Measurements from ENCODE around the gene CCT6B.
"Not testable (repeated sequence)": the region's sequence is repeated elsewhere in the genome, so short reads cannot be mapped to it uniquely, and the experiment has no call there.

The CCT6B gene, protein sequence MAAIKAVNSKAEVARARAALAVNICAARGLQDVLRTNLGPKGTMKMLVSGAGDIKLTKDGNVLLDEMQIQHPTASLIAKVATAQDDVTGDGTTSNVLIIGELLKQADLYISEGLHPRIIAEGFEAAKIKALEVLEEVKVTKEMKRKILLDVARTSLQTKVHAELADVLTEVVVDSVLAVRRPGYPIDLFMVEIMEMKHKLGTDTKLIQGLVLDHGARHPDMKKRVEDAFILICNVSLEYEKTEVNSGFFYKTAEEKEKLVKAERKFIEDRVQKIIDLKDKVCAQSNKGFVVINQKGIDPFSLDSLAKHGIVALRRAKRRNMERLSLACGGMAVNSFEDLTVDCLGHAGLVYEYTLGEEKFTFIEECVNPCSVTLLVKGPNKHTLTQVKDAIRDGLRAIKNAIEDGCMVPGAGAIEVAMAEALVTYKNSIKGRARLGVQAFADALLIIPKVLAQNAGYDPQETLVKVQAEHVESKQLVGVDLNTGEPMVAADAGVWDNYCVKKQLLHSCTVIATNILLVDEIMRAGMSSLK

DNA sequence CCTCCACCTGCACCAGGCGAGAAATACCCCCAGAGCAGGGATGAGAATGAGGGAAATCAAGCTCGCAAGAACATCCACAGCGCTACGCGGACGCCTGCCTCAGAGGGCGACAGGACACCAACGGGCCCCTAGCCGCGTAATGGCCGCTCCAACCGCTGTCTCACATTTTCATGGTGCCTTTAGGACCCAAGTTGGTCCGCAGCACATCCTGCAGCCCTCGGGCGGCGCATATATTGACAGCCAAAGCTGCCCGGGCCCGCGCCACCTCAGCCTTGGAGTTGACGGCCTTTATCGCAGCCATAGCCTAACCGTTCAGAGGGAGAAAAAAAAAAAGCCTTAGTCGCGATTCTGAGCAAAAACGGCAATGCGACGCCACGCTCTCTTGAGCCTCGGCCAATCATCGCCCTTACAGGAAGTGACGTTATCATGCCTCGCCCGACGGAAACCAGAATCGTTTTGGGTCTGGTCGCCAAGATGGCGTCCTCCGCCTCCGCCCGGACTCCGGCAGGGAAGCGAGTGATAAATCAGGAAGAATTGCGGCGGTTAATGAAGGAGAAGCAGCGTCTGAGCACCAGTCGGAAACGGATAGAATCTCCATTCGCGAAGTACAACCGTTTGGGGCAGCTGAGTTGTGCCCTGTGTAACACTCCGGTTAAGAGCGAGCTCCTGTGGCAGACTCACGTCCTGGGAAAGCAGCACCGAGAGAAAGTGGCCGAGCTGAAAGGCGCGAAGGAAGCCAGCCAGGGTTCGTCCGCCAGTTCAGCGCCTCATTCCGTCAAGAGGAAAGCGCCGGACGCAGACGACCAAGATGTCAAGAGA, at the start of gene CCT6B, which contains the start of gene ZNF830:
Gene CCT6B, minus strand, starts transcription at position 368 of the 819 bp plus-strand sequence. Its CDS starts 67 bp downstream, at position 301.
Gene ZNF830, plus strand, starts transcription at position 448 of the 819 bp plus-strand sequence. Its CDS starts 27 bp downstream, at position 475.
- peak; percentile 97 for ATAC-seq
- peak; percentile 83 to 89 for DNase-seq
- H3K4me1 Mint-ChIP-seq: peaks cover 33% of the 10 kb centered on the region

DNA sequence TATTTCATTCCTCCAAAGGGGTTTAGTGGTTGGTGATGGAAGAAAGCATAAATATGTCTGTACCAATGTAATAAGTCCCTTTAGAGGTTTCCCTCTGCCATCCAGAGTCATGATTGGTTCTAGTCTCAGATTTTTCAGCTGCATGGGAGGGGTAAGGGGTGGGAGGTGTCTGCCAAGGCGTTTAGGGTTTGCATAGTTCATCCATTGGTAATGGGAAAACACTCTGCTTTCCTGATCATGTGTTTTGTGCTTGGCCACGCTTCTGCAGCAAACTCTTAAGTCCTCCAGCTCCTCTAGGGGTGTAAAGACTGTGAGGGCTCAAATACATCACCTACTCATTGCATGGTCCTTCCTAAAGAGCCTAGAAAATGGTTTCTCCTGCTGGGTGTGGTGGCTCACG, 48.8 kb upstream of the CCT6B start:
- H3K27ac Mint-ChIP-seq: no peak overlapping the region
- no peaks in the 10 kb centered on the region for H3K27me3 Mint-ChIP-seq
- no peak for ATAC-seq
- H3K4me3 Mint-ChIP-seq: no peak overlapping the region
- peaks cover 7% of the 10 kb centered on the region for H3K4me1 Mint-ChIP-seq
- no peak for DNase-seq
- H3K9me3 Mint-ChIP-seq: no peaks in the 10 kb centered on the region

More for the DNA sequence above, at the start of gene CCT6B, which contains the start of gene ZNF830:
- Mint-ChIP-seq H3K27ac (peak within 1 kb of the TSS; percentile 99 to 100), H3K4me3 (peak within 1 kb of the TSS; percentile 96 to 100), H3K27me3 (peaks cover 10% of the 10 kb centered on the region), H3K9me3 (peaks cover 6 to 9% of the 10 kb centered on the region in 2 donors)

DNA sequence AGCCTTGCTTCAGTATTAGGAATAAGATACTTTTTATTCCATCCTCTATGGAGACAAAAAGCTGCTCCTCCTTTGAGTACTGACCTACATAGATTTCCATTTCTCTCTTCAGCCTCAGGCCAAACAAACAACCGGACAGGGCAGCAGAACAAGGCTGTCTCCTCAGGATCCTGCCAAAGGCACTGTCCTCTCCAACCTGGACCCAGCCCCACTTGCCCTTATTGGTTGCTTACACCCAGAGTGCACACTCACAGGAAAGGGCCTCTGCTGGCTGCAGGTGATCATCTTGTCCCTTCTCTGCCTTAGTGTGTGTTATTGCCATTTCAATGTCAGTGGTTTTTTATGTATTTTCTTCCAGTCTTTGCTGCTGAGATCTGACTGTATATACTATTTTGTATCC, 45.7 kb upstream of the CCT6B start:
- no peak for DNase-seq
- peaks cover 7% of the 10 kb centered on the region for H3K4me1 Mint-ChIP-seq
- no peaks in the 10 kb centered on the region for H3K27me3 Mint-ChIP-seq
- H3K9me3 Mint-ChIP-seq: no peaks in the 10 kb centered on the region
- no peak overlapping the region for H3K4me3 Mint-ChIP-seq
- ATAC-seq: no peak
- H3K27ac Mint-ChIP-seq: peak overlapping the region in 1 of 2 donors; percentile 4

DNA sequence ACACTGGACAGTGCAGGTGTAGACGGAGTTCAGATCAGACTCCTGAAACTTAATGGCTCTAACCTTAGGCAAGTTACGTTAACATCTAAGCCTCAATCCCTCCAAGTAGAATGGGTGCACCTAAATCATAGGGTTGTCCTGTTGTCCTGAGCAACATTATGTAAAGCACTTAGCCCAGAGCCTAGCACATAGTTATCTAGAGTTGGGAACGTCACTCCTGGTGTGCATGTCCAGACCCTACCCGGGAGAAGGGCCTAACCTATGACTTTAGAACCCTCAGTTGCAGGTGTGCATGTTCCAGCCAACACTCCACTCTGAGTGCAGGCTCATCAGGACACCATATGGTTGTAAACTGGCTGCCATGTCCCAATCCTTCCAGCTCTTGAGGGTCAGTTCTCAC, 45.1 kb upstream of the CCT6B start:
- no peaks in the 10 kb centered on the region for H3K27me3 Mint-ChIP-seq
- H3K4me1 Mint-ChIP-seq: peaks cover 7% of the 10 kb centered on the region
- ATAC-seq: no peak
- DNase-seq: no peak
- H3K9me3 Mint-ChIP-seq: no peaks in the 10 kb centered on the region
- H3K27ac Mint-ChIP-seq: no peak overlapping the region
- H3K4me3 Mint-ChIP-seq: no peak overlapping the region

DNA sequence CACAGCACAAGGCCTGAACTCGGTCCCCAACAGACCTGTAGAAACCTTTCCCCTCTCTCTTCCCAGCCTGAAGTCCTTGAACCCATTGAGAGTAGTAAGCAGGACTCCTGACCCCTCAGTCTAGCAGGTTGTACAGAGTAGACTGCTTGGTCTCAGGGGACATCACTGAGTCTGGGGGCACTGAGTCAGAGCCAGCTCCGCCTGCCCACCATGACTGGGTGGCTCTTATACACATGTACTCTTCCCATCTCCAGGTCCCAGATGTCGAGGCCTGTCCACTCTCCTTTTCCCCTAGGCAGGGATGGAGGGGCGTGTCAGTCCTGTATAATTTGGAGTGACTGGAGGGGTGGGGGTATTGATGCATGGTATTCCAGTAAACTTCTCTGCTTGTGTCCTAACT, 42.5 kb upstream of the CCT6B start:
- Mint-ChIP-seq H3K27me3 (no peaks in the 10 kb centered on the region), H3K4me3 (no peak overlapping the region), H3K9me3 (no peaks in the 10 kb centered on the region), H3K27ac (peak overlapping the region; percentile 25 to 88), H3K4me1 (peaks cover 7% of the 10 kb centered on the region)
- ATAC-seq: no peak
- DNase-seq: no peak

DNA sequence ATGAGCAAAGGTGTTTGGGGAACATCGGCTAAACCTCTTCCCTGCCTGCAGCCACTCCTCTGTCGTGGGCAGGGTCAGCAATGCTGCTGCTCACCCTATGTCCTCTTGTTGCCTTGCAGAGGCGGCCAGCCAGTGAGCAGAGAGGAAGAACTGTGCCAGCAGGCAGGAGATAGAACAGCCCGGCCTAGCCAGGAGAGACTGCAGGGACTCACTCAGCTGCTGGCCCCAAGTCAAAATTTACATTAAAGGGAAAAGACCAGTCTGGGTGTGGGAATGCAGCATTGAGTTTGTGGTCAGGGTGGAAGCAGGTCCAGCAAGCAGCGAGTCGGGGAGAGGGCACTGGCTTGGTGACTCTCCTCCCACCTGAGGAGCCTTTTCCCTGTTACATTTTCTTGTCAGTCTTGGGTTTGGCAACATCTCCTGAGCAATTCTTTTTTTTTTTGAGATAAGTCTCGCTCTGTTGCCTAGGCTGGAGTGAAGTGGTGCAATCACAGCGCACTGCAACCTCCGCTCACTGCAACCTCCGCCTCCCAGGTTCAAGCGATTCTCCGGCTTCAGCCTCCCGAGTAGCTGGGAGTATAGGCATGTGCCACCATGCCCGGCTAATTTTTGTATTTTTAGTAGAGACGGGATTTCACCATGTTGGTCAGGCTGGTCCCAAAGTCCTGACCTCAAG, 41.8 kb upstream of the CCT6B start:
- H3K4me1 Mint-ChIP-seq: peaks cover 13% of the 10 kb centered on the region
- H3K27me3 Mint-ChIP-seq: no peaks in the 10 kb centered on the region
- ATAC-seq (no peak), DNase-seq (no peak)
- no peaks in the 10 kb centered on the region for H3K9me3 Mint-ChIP-seq
- peak overlapping the region; percentile 30 to 79 for H3K27ac Mint-ChIP-seq
- no peak overlapping the region for H3K4me3 Mint-ChIP-seq

DNA sequence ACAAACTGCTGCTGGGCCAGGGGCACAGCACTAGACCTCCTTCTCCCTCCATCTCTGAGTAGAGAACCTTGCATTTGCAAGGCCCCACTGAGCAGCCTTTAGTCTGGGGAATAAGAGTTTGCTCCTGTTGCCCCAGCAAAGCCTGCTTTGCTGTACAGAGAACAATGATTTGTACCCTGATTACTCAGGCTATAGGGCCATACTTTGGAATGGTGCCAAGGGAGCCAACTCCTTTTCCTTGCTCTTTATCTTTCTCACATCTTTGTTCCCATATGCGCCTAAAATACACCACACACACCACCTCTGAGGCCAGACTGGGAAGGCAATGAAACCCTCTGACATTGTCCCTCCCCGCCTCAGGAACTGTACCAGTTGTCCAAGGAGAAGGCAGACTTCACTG, 40.3 kb upstream of the CCT6B start:
- ATAC-seq (no peak), DNase-seq (no peak)
- H3K9me3 Mint-ChIP-seq: no peaks in the 10 kb centered on the region
- no peak overlapping the region for H3K4me3 Mint-ChIP-seq
- H3K4me1 Mint-ChIP-seq: peaks cover 8% of the 10 kb centered on the region
- H3K27me3 Mint-ChIP-seq: no peaks in the 10 kb centered on the region
- H3K27ac Mint-ChIP-seq: peak overlapping the region in 1 of 2 donors; percentile 41

DNA sequence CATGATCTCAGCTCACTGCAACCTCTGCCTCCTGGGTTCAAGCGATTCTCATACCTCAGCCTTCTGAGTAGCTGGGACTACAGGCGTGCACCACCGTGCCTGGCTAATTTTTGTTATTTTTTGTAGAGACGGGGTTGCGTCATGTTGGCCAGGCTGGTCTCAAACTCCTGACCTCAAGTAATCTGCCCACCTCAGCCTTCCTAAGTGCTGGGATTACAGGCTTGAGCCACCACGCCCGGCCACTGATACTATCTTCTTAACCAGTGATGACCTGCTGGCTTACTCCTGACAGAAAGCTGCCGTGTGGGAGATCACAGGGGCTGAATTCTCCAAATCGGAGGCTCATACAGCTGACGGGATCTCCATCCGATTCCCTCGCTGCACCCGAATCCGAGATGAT, 39.7 kb upstream of the CCT6B start:
- not testable (repeated sequence) for DNase-seq, H3K27me3 Mint-ChIP-seq, ATAC-seq, H3K9me3 Mint-ChIP-seq, H3K4me3 Mint-ChIP-seq, H3K4me1 Mint-ChIP-seq, H3K27ac Mint-ChIP-seq

DNA sequence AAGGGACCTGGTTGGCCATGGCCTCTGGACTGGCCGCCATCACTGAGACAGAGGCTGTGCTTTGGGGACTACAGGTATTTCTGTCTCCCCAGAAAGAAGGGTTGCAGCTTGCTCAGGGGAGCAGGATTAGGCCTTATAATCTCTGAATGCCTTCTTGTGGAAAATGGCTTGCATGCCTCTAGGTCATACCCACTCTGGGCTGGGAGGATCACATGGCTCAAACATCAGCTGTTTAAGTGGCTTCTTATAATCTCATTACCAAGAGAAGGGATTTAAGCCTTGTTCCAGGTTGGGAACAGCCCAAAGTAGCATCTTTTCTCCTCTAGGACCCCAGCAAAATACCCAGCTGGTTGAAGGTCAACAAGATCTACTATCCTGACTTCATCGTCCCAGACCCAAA, 38.2 kb upstream of the CCT6B start:
- peak overlapping the region in 1 of 2 donors; percentile 56 for H3K27ac Mint-ChIP-seq
- no peaks in the 10 kb centered on the region for H3K27me3 Mint-ChIP-seq
- no peak overlapping the region for H3K4me3 Mint-ChIP-seq
- DNase-seq (no peak), ATAC-seq (no peak)
- H3K4me1 Mint-ChIP-seq: peaks cover 8% of the 10 kb centered on the region
- no peaks in the 10 kb centered on the region for H3K9me3 Mint-ChIP-seq

DNA sequence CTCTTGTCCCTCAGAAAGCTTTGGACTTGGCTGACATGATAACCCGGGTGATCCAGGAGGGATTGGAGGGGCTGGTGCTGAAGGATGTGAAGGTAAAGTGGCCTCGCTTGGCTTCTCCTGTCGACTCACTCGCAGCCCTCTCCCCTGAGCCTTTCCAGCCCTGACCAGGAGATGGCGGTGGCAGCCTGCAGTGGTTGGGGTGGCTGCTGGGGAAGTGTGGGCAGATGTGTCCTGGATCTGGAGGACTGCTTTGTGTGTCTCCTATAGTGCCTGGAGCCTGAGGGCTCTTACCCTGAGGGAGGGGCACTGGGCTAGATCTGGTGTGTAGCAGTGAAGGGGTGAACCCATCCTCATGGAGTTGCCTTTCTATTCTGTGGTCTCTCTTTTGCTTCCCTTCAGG, 36.9 kb upstream of the CCT6B start:
- DNase-seq (peak; percentile 75 to 85), ATAC-seq (peak; percentile 99)
- Mint-ChIP-seq H3K27ac (peak overlapping the region in 1 of 2 donors; percentile 28), H3K27me3 (no peaks in the 10 kb centered on the region), H3K9me3 (no peaks in the 10 kb centered on the region), H3K4me1 (peaks cover 8% of the 10 kb centered on the region), H3K4me3 (no peak overlapping the region)

DNA sequence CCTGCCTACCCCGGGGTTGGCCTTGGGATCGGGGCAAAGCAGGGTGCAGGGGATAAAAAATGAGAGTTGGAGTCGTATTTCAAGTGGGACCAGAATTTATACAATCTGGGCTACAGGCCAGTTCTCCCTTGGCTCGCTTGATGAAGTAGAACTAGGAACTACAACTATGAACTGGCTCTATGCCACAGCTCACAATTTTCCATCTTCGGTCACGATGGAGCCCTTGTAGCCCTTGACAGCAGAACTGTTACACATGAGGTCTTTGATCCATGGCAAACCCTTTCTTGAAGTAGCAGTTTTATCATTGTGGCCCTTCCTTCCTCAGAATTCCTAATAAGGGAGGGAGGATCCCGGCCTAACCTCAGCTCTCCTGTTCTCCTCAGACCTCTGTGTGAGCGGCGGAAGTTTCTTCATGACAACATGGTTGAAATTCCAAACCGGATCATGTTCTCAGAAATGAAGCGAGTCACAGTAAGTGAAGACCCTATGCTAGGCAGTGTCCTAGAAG, 36.1 kb upstream of the CCT6B start:
- Mint-ChIP-seq H3K27me3 (no peaks in the 10 kb centered on the region), H3K27ac (no peak overlapping the region), H3K9me3 (no peaks in the 10 kb centered on the region), H3K4me3 (no peak overlapping the region), H3K4me1 (peaks cover 8% of the 10 kb centered on the region)
- ATAC-seq (no peak), DNase-seq (no peak)

DNA sequence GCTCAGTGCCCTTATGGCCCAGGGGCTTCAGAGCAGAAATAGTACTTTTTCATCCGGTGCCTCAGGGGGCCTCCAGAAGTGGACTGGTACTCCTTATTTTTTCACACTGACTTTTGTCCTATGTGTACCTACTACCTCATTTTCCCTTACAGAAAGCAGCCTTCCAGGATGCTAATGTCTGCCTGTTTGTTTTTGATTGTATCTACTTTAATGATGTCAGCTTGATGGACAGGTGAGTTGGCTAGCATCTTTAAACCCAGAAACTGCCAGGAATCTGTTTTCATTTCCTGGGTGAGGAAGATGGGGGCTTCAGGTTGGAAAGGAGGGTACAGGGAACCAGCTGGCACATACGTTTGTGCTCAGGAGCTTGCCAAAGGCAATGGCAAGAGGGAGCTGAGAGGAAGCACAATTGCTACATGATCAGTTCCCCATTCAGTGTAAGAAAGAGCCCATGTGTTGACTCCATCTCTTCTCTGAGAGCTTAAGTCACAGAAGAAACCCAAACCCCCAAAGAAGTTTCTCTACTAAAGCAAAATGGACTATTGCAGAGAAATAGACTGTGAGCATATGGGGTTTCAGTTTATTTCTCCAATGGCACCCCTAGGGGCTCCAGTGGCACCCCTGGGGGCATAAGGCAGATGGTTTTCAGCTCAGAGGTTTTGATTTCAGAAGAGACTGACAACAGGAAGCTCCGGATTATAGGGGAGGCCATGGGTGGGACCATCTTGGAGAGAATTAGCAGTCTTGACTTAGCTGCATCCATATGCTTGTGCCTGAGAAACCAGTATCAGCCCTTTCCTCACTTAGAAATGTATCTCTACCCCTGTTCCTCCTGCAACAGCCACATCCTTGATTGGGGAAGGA, 35.4 kb upstream of the CCT6B start:
- DNase-seq (no peak), ATAC-seq (no peak)
- Mint-ChIP-seq H3K4me3 (no peak overlapping the region), H3K4me1 (peaks cover 8% of the 10 kb centered on the region), H3K27me3 (no peaks in the 10 kb centered on the region), H3K9me3 (no peaks in the 10 kb centered on the region), H3K27ac (no peak overlapping the region)

DNA sequence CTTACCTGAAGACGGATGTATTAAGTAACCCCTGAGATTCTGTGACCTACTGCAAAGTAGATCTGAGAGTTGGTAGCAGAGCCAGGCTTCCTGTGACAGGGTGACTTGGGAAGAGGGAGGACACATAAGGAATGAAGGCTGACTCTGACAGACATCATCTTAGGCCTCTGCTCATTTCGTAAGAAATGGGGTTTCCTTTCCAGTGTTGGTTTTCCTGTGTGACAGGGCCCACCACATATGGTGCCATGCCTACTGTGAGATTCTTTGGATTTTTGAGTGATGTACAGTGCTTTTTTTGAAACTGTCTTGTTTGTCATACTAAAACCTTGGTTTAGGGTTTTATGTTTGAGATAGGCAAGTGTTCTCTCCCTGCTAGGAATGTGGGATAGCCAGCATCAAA, 31.8 kb upstream of the CCT6B start:
- no peak for ATAC-seq
- Mint-ChIP-seq H3K27ac (no peak overlapping the region), H3K9me3 (no peaks in the 10 kb centered on the region), H3K4me1 (peaks cover 2% of the 10 kb centered on the region), H3K4me3 (no peak overlapping the region), H3K27me3 (no peaks in the 10 kb centered on the region)
- DNase-seq: no peak

DNA sequence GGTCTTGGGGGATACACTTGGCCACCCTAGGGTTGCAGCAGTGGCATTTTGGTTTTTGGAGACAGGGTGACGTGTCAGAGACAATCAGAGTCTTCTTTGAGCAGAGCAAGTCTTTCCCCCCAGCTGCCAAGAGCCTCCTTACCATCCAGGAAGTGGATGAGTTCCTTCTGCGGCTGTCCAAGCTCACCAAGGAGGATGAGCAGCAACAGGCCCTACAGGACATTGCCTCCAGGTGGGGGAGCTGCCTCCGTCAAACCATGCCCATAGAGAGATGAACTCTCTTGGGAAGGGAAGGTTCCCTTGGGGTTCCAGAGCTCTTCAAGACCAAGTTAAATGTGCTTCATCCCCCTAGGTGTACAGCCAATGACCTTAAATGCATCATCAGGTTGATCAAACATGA, 30.3 kb upstream of the CCT6B start:
- no peak overlapping the region for H3K27ac Mint-ChIP-seq
- no peaks in the 10 kb centered on the region for H3K4me1 Mint-ChIP-seq
- ATAC-seq: no peak
- H3K9me3 Mint-ChIP-seq: no peaks in the 10 kb centered on the region
- H3K27me3 Mint-ChIP-seq: no peaks in the 10 kb centered on the region
- no peak overlapping the region for H3K4me3 Mint-ChIP-seq
- no peak for DNase-seq
